ENCODE data around the gene FAM117B.
"Not testable (repeated sequence)": the region's sequence is repeated elsewhere in the genome, so short reads cannot be mapped to it uniquely, and the experiment has no call there.

FAM117B gene

DNA sequence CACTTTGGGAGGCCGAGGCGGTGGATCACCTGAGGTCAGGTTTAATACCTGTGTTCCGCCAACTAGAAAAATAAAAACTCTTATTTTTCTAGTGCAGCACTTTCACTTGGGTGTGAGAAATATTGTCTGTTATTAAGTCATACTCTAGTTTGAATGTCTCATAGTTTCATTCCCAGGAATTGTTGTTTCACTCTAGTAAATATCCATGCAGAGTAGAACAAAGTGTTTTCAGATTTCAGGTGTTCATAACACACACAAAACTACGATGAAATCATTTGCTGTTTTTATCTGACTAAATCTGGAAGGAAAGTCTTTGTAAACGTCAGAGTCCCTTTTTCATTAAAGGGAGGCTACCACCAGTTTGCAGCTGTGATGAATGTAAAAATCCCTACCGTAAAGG, 4.0 kb downstream of the FAM117B start:
- DNase-seq (ENCODE audit: low read depth): no peak

- no peak for DNase-seq (ENCODE audit: low read depth)
Measured at GRCh38 chr2:202639231-202639630, 4.5 kb downstream of the FAM117B start.

DNA sequence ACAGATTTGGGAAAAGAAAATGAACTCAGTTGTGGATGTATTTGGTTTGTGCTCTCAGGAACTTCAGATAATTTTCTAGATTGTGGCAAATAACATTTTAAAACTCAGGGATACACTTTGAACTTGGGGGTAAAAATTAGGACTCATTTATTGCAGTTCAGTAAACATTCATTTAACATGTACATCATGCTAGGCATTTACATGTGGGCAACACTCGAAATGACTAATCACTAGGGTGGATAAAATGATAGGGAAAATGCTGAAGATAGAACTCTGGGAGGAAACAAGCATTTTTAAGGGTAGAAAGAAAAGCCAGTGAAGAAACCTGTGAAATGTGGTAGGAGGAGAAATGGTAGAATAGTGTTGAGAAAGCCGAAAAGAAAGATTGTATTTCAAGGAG, 7.8 kb downstream of the FAM117B start:
- no peak for DNase-seq (ENCODE audit: low read depth)

GRCh38 chr2:202643012-202643858, 8.5 kb downstream of the FAM117B start:
- DNase-seq (ENCODE audit: low read depth): no peak

DNA sequence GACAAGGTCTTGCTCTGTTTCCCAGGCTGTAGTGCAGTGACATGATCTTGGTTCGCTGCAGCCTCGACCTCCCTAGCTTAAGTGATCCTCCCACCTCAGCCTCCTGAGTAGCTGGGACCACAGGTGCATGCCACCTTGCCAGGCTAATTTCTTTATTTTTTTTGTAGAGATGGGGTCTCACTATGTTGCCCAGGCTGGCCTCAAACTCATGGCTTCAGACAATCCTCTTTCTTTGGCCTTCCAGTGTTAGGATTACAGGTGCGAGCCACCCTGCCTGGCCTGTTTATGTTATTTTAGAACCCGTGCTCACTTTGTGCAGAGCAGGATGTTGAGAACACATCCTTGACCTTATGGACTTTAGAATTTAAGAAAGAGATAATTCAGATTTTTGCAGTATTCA, 17.4 kb downstream of the FAM117B start:
- DNase-seq (ENCODE audit: low read depth): no peak

DNA sequence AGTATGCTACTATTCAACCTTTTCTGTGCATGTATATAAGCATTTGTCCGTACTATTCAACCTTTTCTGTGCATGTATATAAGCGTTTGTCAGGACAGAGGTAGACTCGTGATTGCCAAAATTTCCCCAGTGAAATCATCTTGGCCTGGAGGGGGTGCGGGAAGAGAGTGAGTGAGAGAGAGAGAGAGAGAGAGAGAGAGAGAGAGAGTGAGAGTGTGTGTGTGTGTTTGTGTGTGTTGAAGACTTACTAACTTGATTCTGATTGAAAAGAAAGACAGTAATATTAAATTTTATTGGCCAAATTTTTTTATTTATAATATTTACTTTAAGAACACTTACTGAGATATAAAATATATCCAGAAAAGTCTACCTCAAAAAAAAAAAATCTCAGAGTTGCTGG, 19.1 kb downstream of the FAM117B start:
- no peak for DNase-seq (ENCODE audit: low read depth)

DNA sequence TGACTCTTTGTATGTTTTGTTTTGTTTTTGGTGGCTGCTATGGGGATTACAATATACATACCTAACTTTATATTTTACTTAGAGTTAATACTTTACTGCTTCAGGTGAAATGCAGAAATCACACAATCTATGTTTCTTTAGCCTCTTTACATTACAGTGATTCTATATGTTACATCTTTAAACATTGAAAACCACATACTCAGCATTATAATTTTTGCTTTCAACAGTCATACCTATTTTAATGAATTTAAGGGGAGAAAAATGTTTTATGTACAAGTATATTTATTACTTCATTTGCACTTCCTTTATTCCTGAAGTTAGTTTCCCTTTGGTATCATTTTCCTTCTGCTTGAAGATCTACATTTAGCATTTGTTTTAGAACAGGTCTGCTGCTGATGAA, 23.1 kb downstream of the FAM117B start:
- DNase-seq (ENCODE audit: low read depth): no peak

GRCh38 chr2:202660796-202661195, 26.0 kb downstream of the FAM117B start:
- DNase-seq (ENCODE audit: low read depth): no peak

DNA sequence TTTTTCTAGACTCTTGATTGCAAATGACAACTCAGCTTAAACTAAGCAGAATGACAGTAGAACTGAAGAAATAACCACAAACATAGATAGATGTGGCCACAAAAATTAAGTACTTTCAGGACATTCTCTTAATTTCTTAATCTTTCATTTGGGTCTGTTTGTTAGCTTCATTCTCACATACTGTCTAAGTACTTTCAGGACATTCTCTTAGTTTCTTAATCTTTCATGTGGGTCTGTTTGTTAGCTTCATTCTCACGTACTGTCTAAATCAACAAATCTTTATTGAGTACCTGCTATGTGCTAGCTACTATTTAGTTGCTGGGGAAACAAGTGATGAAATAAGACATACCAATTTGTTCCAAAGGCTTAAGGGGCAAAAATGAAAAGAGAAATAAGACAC, 35.1 kb downstream of the FAM117B start:
- no peak for DNase-seq (ENCODE audit: low read depth)

- no peak for DNase-seq (ENCODE audit: low read depth)
Measured at GRCh38 chr2:202671317-202672035, 36.7 kb downstream of the FAM117B start.

DNA sequence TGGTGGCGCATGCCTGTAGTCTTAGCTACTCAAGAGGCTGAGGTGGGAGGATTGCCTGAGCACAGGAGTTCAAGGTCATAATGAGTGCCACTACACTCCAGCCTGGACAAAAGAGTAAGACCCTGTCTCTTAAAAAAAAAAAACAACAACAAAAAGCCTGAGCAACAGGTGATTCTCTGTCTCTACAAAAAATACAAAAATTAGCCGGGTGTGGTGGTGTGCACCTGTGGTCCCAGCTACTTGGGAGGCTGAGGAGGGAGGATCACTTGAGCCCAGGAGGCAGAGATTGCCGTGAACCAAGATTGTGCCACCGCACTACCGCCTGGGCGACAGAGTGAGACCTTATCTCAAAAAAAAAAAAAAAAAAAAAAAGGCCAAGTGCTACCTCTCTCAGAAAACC, 40.3 kb downstream of the FAM117B start:
- not testable (repeated sequence) for DNase-seq (ENCODE audit: low read depth)

GRCh38 chr2:202679980-202680379, 45.2 kb downstream of the FAM117B start:
- no peak for DNase-seq (ENCODE audit: low read depth)

DNA sequence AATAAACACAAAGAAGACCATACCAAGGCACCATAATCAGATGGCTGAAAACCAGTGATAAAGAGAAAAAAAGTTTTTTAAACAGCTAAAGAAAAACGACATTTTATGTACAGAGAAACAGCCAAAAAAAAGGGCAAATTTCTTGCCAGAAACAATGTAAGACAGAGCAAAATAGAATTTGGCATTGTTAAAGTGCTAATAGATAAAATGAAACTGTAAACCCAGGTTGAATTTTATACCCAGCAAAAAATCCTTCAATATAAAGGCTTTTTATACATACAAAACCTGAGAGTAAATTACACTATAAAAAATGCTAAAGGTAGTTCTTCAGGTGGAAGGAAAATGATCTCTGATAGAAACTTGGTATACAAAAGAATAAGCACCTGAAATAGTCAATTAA, 45.7 kb downstream of the FAM117B start:
- DNase-seq (ENCODE audit: low read depth): no peak

DNA sequence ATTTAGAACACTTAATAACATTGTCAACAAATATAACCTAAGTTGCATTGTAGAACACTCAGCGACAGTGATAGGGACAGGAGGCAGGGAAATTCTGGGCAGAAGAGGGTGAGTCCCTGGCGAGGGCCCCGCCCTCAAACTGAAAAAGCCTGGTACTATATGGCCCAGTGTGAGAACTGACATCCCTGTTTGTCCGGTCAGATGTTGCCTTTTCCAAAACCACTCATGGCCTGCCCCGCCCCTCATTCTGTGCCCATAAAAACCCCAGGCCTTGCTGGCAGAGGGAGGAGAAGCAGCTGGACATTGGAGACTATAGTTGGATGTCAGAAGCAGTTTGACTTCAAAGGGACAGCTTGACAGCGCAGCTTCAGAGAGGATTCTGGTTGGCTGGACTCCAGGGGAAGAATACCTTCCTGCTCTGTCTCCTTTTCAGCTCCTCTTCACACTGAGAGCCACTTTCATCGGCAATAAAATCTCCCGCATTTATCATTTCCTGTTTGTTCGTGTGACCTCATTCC, 47.0 kb downstream of the FAM117B start:
- DNase-seq (ENCODE audit: low read depth): no peak

DNA sequence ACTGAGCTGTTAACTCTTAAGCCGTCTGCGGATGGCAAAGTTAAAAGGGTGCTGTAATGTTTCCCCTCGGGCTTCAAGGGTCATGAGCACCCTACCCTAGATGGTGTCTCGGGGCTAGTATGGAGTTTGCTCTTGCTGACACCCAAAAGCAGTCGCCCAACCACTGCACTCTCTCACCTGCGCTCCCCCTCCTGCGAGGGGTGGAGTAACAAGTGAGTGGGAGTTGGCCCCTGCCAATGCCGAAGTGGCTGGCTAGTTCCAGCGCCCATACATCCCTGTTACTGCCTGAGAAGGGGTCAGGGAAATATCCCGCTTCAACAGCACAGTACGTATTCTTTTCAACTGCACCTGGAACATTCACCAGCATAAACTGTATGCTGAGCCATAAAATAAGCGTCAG, 47.5 kb downstream of the FAM117B start:
- no peak for DNase-seq (ENCODE audit: low read depth)

DNA sequence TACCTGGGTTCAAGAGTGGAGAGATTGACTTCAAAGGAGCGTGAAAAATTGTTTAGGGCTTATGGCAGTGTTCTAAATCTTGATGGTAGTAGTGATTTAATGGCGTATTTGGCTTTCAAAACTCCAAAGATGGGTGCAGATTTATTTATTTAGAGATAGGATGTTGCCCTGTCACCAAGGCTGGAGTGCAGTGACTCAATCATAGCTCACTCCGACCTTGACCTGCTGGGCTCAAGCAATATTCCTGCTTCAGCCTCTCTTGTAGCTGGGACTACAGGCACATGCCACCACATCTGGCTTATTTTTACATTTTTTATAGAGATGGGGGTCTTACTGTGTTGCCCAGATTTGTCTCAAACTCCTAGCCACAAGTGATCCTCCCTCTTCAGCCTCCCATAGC, 52.5 kb downstream of the FAM117B start:
- no peak for DNase-seq (ENCODE audit: low read depth)

- DNase-seq (ENCODE audit: low read depth): no peak
Measured at GRCh38 chr2:202689459-202689858, 54.7 kb downstream of the FAM117B start.

DNA sequence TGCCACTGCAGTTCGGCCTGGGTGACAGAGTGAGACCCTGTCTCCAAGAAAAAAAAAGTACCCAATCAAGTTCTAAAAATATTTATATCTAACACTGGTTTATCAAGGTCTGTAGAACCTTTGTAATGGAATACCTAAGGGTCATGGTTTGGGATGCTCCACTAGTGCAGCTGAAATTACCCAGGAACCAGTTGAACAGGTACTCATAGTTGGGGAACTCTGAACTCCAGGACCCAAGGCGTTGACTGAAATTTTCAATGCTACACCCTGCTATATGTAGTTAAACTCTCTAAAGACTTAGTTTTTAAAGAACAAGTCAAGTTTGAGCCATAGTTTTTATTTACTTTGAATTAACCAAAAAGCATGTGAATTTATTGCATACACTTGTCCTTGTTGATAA, 55.1 kb downstream of the FAM117B start:
- DNase-seq (ENCODE audit: low read depth): no peak

- DNase-seq (ENCODE audit: low read depth): no peak
Measured at GRCh38 chr2:202690321-202690900, 55.6 kb downstream of the FAM117B start.

- DNase-seq (ENCODE audit: low read depth): no peak
Measured at GRCh38 chr2:202693503-202693902, 58.7 kb downstream of the FAM117B start.

- no peak for DNase-seq (ENCODE audit: low read depth)
Measured at GRCh38 chr2:202695166-202695565, 60.4 kb downstream of the FAM117B start.

GRCh38 chr2:202700075-202700901, 65.5 kb downstream of the FAM117B start:
- DNase-seq (ENCODE audit: low read depth): no peak
